NCI-H2171 treated with DMSO at 0.1 percent for 48 hours (cell line): Measurements from ENCODE around the gene OR8A1.
"Not testable (repeated sequence)": the region's sequence is repeated elsewhere in the genome, so short reads cannot be mapped to it uniquely, and the experiment has no call there.

Experiments used
- DNase-seq: peaks from one replicate; lab custom pipeline; 2025; lab: John Stamatoyannopoulos, UW

Gene OR8A1

DNA sequence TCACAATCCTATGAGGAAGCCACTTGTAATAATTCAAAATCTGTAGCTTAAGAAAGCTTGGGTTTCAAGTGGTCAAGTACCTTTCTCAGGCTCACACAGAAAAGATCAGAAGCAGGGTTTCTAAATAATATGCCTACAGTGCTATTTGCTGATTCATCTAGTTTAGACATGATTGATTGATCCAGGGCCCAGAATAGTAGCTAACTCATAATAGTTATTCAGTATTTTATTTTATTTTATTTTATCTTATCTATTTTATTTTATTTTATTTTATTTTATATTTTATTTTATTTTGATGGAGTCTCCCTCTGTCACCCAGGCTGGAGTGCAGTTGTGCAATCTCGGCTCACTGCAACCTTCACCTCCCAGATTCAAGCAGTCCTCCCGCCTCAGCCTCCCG lies 25.5 kb downstream of the OR8A1 start:
- DNase-seq: no peak

DNA sequence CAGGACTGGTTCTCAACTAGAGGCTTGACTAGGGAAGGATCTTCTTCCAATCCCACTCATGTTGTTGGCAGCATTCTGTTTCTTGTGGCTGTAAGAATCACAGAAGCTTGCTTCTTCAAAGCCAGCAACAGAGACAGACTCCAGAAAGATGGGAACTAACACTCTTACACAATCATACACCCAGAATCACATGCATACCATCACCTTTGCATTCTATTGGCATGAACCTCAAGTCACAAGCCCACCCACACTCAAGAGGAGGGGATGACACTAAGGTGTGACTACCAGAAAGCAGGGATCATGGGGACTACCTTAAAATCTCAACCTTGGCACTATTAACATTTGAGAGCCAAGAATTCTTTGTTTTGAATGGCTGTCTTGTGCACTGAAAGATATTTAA lies 27.8 kb downstream of the OR8A1 start:
- DNase-seq: no peak

DNA sequence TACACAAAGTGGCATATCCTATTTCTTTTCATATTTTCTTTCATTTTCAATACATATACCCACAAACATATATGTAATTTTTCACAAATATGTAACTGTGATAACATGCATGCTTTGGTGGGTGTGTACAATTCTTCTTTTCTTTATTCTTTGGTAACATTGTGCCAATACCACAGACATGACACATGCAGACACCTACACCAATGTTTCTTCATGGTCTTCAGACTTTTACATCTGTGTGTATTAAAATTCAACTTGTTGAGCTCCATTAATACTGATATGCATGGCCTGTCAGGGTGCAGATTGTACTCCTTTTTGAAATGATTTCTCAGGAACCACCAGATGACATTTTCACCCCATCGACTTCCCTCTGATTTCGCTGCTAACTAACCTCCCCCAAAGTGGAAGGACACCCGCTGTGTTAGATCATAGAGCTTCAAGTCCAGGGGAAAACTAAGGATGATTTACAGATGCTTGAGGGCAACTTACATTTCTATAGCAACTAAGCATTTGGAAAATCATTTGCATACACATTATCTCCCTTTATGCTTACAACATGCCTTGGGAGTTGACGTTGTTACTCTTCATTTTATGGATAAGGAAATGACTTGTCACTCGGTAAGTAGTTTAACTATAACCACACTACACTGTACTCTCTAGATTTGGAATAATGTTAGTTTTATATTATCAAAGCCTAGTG lies 31.0 kb downstream of the OR8A1 start:
- no peak for DNase-seq

DNA sequence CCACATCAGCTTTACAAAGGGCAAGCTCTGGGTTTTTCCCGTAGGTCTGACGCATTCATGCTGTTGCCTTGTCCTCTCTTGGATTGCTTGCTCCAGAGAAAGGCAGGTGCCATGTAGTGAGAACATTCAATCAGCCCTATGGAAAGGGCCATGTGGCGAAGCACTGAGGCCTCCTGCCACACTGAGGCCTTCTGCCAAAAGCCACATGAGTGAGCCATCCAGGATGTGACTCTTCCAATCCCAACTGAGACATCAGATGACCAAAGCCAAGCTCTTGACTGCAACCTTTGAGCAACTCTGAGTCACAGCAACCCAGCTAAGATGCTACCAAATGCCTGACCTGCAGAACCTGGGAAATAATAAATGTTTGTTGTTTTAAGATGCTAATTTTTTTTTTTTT lies 32.4 kb downstream of the OR8A1 start:
- DNase-seq: no peak

DNA sequence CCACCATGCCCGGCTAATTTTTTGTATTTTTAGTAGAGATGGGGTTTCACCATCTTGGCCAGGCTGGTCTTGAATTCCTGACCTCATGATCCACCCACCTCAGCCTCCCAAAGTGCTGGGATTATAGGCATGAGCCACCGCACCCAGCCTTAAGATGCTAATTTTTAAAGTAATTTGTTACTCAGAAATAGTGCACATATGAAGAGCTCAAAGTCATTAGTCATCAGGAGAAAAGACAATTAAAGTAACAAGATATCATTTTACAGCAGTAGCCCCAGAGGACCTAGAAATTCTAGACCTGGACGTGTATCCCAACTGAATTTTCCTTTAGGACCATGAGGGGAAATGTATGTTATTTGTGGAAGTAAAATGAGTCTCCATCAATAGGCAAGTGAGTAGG lies 32.9 kb downstream of the OR8A1 start:
- DNase-seq: not testable (repeated sequence)

DNA sequence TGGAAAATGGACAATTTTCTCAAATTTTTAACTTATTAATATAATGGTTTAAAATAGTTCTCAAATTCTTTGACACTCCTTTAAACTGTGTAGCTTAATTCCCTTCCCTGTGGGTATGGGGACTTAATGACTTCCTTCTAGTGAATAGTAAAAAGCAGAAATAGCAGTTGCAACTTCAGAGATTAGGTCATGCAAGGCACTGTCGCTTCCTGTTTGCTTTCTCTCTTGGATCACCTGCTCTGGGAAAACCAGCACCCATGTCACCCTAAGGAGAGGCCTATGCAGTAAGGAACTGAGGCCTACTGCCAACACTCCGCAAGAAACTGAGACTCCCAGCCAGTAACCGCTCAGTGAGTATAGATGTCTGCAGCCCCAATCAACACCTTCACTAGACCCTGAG lies 35.9 kb downstream of the OR8A1 start:
- DNase-seq: no peak

DNA sequence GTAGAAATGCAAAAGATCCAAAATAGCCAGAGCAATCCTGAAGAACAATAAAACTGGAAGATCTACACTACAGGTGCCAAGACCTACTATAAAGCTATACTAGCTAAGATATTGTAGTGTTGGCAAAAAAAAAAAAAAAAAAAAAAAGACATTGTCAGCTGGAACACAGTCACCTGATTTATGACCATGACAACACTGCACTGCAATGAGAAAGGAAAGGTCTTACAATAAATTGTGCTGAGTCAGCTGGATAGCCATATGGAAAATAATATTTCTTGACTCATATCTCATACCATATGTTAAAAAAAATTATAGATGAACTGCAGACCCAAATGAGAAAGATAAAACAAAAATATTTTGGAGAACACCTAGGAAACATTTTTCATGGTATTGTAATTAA lies 38.4 kb downstream of the OR8A1 start:
- no peak for DNase-seq

DNA sequence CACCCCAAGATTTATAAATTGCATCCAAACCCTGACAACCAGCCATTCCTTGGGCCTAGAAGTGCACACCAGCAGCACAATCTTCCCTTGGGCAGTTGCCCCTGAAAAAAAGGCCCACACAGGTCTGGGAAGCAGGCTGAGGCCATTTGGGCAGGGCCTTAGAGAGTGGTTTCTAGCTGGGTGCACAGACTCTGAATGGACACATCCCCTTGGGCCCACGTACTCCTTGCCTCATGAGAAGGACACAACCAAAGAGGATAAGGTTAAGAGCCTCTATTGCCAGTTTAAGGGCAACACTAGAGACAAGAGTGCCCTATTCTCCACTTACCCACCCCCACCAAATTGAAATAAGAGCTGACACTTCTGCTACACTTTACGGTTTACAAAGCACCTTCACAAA lies 40.5 kb downstream of the OR8A1 start:
- no peak for DNase-seq

DNA sequence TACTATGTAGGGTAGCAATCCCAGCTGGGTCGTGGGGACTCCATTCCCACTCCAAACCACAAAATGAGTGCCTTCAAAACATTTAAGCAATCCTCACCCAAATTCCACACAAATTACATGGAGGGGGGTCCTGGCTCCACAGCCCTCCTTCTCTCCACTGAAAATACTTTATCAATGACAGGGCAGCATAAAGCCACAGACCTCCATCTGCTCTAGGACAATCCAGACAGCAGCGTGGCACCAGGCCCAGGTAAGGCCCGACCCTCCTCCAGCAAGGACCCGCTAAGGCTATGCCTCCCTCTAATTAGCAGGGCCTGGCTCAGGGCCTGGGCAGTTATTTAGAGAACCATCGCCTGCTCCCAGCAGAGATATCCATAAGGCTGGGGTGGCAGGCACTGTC lies 41.3 kb downstream of the OR8A1 start, which contains the start of gene PANX3:
TSS of gene PANX3 (plus strand) at position 365 of the 400 bp plus-strand sequence. CDS start 129 bp downstream, outside the sequence.
- DNase-seq: no peak

DNA sequence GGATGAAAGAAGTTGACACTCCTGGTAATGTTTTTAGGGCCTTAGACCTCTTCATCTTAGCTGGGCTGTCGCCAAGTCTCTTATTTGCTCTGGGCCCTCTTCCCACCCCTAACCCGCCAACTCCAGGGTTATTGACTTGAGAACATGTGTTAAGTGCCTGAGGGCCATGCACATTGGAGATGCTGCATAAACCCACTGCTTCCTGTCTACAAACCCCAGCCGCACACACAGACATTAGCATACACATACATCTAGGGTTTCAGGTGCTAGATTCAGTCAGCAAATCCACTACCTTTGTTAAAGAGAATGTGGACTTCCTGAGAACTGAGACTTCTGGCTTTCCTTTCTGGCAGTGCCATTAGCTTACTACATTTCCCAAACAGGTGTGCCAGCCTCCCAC lies 42.2 kb downstream of the OR8A1 start:
- DNase-seq: no peak

DNA sequence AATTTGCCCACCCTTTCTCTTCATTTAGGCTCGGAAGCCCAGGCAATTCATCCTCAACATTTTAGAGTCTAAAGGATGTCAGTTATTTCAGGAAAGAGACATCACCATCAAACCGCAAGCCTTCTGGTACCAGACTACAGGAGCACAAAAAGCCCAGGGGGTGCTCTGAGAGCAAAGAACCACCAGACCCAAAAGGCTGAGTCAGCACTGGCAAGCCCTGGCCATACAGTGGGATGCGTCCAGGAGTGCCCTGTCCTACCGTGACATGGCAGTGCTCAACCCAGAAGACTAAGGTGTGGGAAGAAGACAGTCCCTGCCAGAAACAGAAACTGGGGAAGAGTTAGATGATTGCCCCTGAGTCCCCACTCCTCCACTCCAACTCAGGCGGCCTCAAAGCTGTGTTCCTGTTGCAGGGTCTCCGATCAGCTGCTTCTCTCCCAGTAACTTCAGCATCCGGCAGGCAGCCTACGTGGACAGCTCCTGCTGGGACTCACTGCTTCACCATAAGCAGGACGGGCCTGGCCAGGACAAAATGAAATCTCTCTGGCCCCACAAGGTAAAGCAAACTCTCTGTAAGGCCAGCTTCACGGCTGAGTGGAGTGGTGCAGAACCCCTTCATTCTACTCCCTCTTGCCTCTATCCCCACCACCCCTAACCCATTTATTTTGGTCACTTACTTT lies 42.9 kb downstream of the OR8A1 start:
- no peak for DNase-seq

DNA sequence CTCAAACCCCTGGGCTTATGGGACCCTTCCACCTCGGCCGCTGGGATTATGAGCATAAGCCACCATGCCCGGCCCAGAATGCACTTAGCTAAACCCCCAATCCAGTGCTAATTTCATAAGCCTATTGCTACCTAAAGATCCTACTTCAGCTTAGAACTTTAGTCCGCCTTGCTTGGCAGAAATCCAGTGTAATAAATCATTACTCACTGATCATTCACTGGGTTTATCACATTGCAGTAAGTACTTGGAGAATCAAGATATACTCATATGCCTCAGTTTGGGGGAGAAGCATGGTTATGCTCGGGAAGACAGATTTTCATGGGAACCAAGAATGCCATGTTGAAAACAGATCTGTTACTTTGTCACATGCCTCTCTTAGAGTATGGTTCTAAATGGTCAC lies 49.1 kb downstream of the OR8A1 start:
- DNase-seq: no peak
